K562 (cell line): Measurements from ENCODE around the gene PPP1R13B. TPM values are rescaled to one million over a fixed set of nuclear protein-coding genes. Genes with fewer than 3 reads are reported as not detected.

Source experiments
- ATAC-seq: fragments of 200-7000 bp; cut with Tn5 transposase; 3 replicates; pipeline ENCODE4 v1.9.1; 2020; ENCODE audit warnings: moderate library complexity
- BruUV-seq: library from RNA; stranded (reverse); fragments of 400-500 nt; replicated peaks from 2 replicates; lab custom pipeline; 2021; lab: Mats Ljungman, UMichigan
- CTCF ChIA-PET: fragments of 300-600 bp; formaldehyde crosslinking; extraction: SDS; loops from one replicate; lab custom pipeline; 2021; ENCODE audit warnings: low intra/inter-chr PET ratio; lab: Yijun Ruan, JAX
- POLR2A ChIA-PET: fragments of 300-600, 350-650 bp; sonication (Branson Sonifier 250); formaldehyde crosslinking; extraction: SDS; loops from one replicate; lab custom pipeline; 2021; ENCODE audit warnings: antibody characterized with exemption, inconsistent platforms; lab: Yijun Ruan, JAX
- DNase-seq, 4 experiments: peaks; one replicate each; pipeline versions ENCODE4 v3.0.0 to v3.0.0-alpha.2; 2011 to 2018; ENCODE audit warnings: low spot score in 3 of 4, mixed read lengths in 3 of 4; ENCODE audit errors: extremely low read depth in 1 of 4
- FAIRE-seq: peaks from 2 replicates; lab custom pipeline; 2011; peaks lifted over from hg19 to GRCh38; lab: Jason Lieb, UNC
- H2AFZ ChIP-seq: 2 replicates; pipeline ENCODE4 v1.6.0; 2011; ENCODE audit warnings: low read depth, low read length, control low read depth, inconsistent platforms
- H3K27ac ChIP-seq: fragments of 200-600 bp; 3 replicates; pipeline ENCODE4 v1.8.0; 2011; ENCODE audit warnings: low read depth, mild to moderate bottlenecking, control low read depth, inconsistent platforms, low read length, moderate library complexity, mixed read lengths; ENCODE audit errors: extremely low read depth
- H3K27me3 ChIP-seq, 2 experiments: fragments of 300-600 bp in 1 of 2; 2 replicates in 1 of 2; 3 replicates in 1 of 2; pipeline versions ENCODE4 v1.6.0 to v1.8.0; 2011; ENCODE audit warnings: inconsistent platforms in 2 of 2, low read length in 2 of 2, mild to moderate bottlenecking in 1 of 2, mixed read lengths in 1 of 2, moderate library complexity in 1 of 2; ENCODE audit not compliant: control insufficient read depth in 2 of 2, insufficient read depth in 2 of 2
- H3K36me3 ChIP-seq: fragments of 300-600 bp; 3 replicates; pipeline ENCODE4 v1.8.0; 2011; ENCODE audit warnings: mild to moderate bottlenecking, low read length, inconsistent platforms; ENCODE audit not compliant: control insufficient read depth, insufficient read depth
- H3K4me1 ChIP-seq, 2 experiments: fragments of 200-600 bp in 1 of 2; replicated peaks in 1 of 2; 2 replicates in 1 of 2; 3 replicates in 1 of 2; pipeline versions ENCODE4 v1.5.1 to v1.8.0; 2011; ENCODE audit warnings: inconsistent platforms in 2 of 2, low read length in 2 of 2, mild to moderate bottlenecking in 1 of 2, mixed read lengths in 1 of 2, moderate library complexity in 1 of 2; ENCODE audit not compliant: control insufficient read depth in 2 of 2, insufficient read depth in 2 of 2
- H3K4me2 ChIP-seq: 2 replicates; pipeline ENCODE4 v1.6.1; 2011; ENCODE audit warnings: low read length, control low read depth, inconsistent platforms, mixed read lengths; ENCODE audit not compliant: insufficient read depth
- H3K4me3 ChIP-seq: fragments of 200-600 bp; sonication (generic), shearing (Covaris generic); 2 replicates; pipeline ENCODE4 v1.5.1; 2016; ENCODE audit warnings: control low read depth, inconsistent platforms
- H3K79me2 ChIP-seq: fragments of 200-600 bp; 3 replicates; pipeline ENCODE4 v1.8.0; 2011; ENCODE audit warnings: low read length, inconsistent platforms; ENCODE audit not compliant: control insufficient read depth, insufficient read depth
- H3K9ac ChIP-seq, 2 experiments: 2 replicates each; pipeline versions ENCODE4 v1.6.0 to v1.6.1; 2011; ENCODE audit warnings: low read depth in 2 of 2, low read length in 2 of 2, control low read depth in 1 of 2, inconsistent platforms in 1 of 2, mild to moderate bottlenecking in 1 of 2, mixed read lengths in 1 of 2; ENCODE audit not compliant: insufficient read depth in 1 of 2
- H3K9me1 ChIP-seq: one replicate; pipeline ENCODE4 v1.6.0; 2011; ENCODE audit warnings: inconsistent platforms, mild to moderate bottlenecking, low read length, moderate library complexity; ENCODE audit not compliant: control insufficient read depth, insufficient read depth
- H3K9me3 ChIP-seq: replicated peaks from 2 replicates; pipeline ENCODE4 v1.5.1; 2011; ENCODE audit warnings: low read depth, low read length, inconsistent platforms; ENCODE audit not compliant: control insufficient read depth, insufficient read depth
- H4K20me1 ChIP-seq: replicated peaks from 2 replicates; pipeline ENCODE4 v1.6.1; 2011; ENCODE audit warnings: low read length, inconsistent platforms, mixed read lengths; ENCODE audit not compliant: control insufficient read depth, insufficient read depth
- FOXP1 ChIP-seq: sonication (generic); formaldehyde crosslinking; IDR thresholded peaks from 2 replicates; pipeline ENCODE4 v1.8.0; 2022; ENCODE audit warnings: mild to moderate bottlenecking, missing genetic modification reagents
- GMEB1 ChIP-seq: fragments of 250-450 bp; sonication (Bioruptor Pico); IDR thresholded peaks from 2 replicates; pipeline ENCODE4 v1.4.0; 2020; ENCODE audit warnings: mild to moderate bottlenecking
- MIER1 ChIP-seq: fragments of 450-650 bp; IDR thresholded peaks from 2 replicates; pipeline ENCODE4 v1.6.1; 2016; ENCODE audit warnings: antibody characterized with exemption, mild to moderate bottlenecking, low read depth
- NFIX ChIP-seq: fragments of 250-450 bp; sonication (Bioruptor Pico); IDR thresholded peaks from 2 replicates; pipeline ENCODE4 v1.4.0; 2020; ENCODE audit warnings: low read depth, mild to moderate bottlenecking, moderate library complexity
- POLR2H ChIP-seq: IDR thresholded peaks from 2 replicates; pipeline ENCODE4 v1.6.1; 2016; ENCODE audit warnings: missing genetic modification characterization, low read depth, mild to moderate bottlenecking, control low read depth, missing compliant biosample characterization, moderate library complexity
- SAFB2 ChIP-seq: fragments of 200-400 bp; formaldehyde crosslinking; IDR thresholded peaks from 2 replicates; pipeline ENCODE4 v1.6.1; 2018; ENCODE audit warnings: borderline replicate concordance, low read length, low read depth, moderate library complexity; ENCODE audit not compliant: severe bottlenecking
- THRA ChIP-seq: fragments of 450-650 bp; IDR thresholded peaks from 2 replicates; pipeline ENCODE4 v1.6.1; 2017; ENCODE audit warnings: mild to moderate bottlenecking, moderate library complexity
- ZKSCAN3 ChIP-seq: fragments of 250-450 bp; sonication (Bioruptor Pico); IDR thresholded peaks from 2 replicates; pipeline ENCODE4 v1.4.0; 2020
- ZNF282 ChIP-seq: sonication (generic); formaldehyde crosslinking; IDR thresholded peaks from 2 replicates; pipeline ENCODE4 v1.8.1; 2023; ENCODE audit warnings: missing genetic modification reagents
- ZNF407 ChIP-seq: fragments of 450-650 bp; IDR thresholded peaks from 2 replicates; pipeline ENCODE4 v1.6.1; 2016; ENCODE audit warnings: low read depth
- ZNF668 ChIP-seq: fragments of 250-450 bp; sonication (Bioruptor Pico); IDR thresholded peaks from 2 replicates; pipeline ENCODE4 v1.8.0; 2022; ENCODE audit warnings: mild to moderate bottlenecking, inconsistent platforms
- WGBS: fragments of 100-300 bp; shearing (Covaris generic); methylation state at CpG from one replicate; pipeline ENCODE4 v1.1.6; 2016; ENCODE audit warnings: low coverage, mixed read lengths; ENCODE audit not compliant: insufficient coverage; ENCODE audit errors: missing lambda C conversion rate; 5-methylcytosine and 5-hydroxymethylcytosine counted together
- in situ Hi-C: fragments of 300-500 bp; cut with MboI; formaldehyde crosslinking; loops from 4 replicates; pipeline ENCODE4 v1.15.0; 2018; ENCODE audit warnings: inconsistent platforms, mixed read lengths
- intact Hi-C: fragments of 100-400 bp; cut with micrococcal nuclease; formaldehyde crosslinking; loops from 2 replicates; pipeline ENCODE4 v1.14.2; 2022
- polyA plus RNA-seq, 8 experiments: library from polyadenylated mRNA; depleted of rRNA in 4 of 8; stranded (reverse) in 5 of 8; unstranded in 3 of 8; fragments of >200 nt; fragmentation: Nextera tagmentation in 2 of 8; fragmentation: Illumina TruSeq in 1 of 8; extraction: Ambion mirVana in 2 of 8; extraction: Trizol in 1 of 8; gene quantifications; 2 replicates each; pipeline versions ENCODE4 v1.2.1 to v1.2.3, GENCODE V29; 2011 to 2014; ENCODE audit warnings: inconsistent platforms in 1 of 8, missing spikeins in 1 of 8
- total RNA-seq, 7 experiments: library from RNA; depleted of rRNA in 6 of 7; stranded (reverse); fragments of >200 nt in 6 of 7; fragmentation: Illumina TruSeq in 2 of 7; extraction: Trizol in 2 of 7; gene quantifications; 2 replicates each; pipeline versions ENCODE4 v1.2.1 to v1.2.3, GENCODE V29; 2011 to 2021; ENCODE audit warnings: low replicate concordance in 1 of 7

PPP1R13B gene
- total and polyA plus RNA-seq, 9 of the 15 experiments (the other 6 are each of a cell fraction or from before 2014, with no cell fraction given) = 0.03 to 1.7 (median 0.15) TPM

GRCh38 chr14:103686831-103687485 lies 160.4 kb downstream of the PPP1R13B start:
- no peak overlapping the region for H2AFZ ChIP-seq
- FAIRE-seq (no peak), DNase-seq (no peak), ATAC-seq (no peak)
- no peak overlapping the region for H3K4me3 ChIP-seq
- H3K79me2 ChIP-seq = no peaks in the 10 kb centered on the region
- no peaks in the 10 kb centered on the region for H4K20me1 ChIP-seq
- H3K9ac ChIP-seq = no peak overlapping the region
- WGBS = 87% methylated on average over 17 of the region's 19 CpGs
- CTCF ChIA-PET = no interaction called here
- H3K36me3 ChIP-seq = peaks cover 61% of the 10 kb centered on the region; the same call in 1 of the 3 replicates
- no peak overlapping the region for H3K4me2 ChIP-seq
- H3K27me3 ChIP-seq = no peaks in the 10 kb centered on the region
- H3K9me1 ChIP-seq = no peaks in the 10 kb centered on the region
- H3K27ac ChIP-seq = no peak overlapping the region
- in situ Hi-C loops = no loop called here
- no peaks in the 10 kb centered on the region for H3K9me3 ChIP-seq
- no TSS peak for BruUV-seq
- POLR2A ChIA-PET = interaction anchor here (0.7 to 1.8 kb wide), 2 partner anchors 8 to 16 kb away, joined by 4 read pairs; no protein-coding TSS in a partner anchor
- H3K4me1 ChIP-seq = no peaks in the 10 kb centered on the region
- intact Hi-C loops = loop anchor here (10.0 kb wide), 1 partner anchor 112 kb away; no protein-coding TSS in a partner anchor
- no peak for TF ChIP-seq GMEB1 (CRISPR knock-in tag)
- TF ChIP-seq POLR2H = no peak
- no peak for TF ChIP-seq FOXP1 (CRISPR knock-in tag)
- TF ChIP-seq ZNF282 (CRISPR knock-in tag) = no peak
- TF ChIP-seq ZKSCAN3 = no peak
- no peak for TF ChIP-seq ZNF407
- TF ChIP-seq THRA = no peak
- no peak for TF ChIP-seq ZNF668 (CRISPR knock-in tag)
- no peak for TF ChIP-seq NFIX (CRISPR knock-in tag)
- no peak for TF ChIP-seq SAFB2
- TF ChIP-seq MIER1 = no peak
